K562 (cell line): ENCODE measurements around the gene SP2. TPM values are rescaled to one million over a fixed set of nuclear protein-coding genes. Genes with fewer than 3 reads are reported as not detected.

ENCODE experiments used
- ARID2 ChIP-seq: fragments of 450-650 bp; IDR thresholded peaks from 2 replicates; pipeline ENCODE4 v1.6.1; 2017; ENCODE audit warnings: antibody characterized with exemption, mild to moderate bottlenecking
- CBFA2T3 ChIP-seq: fragments of 450-650 bp; IDR thresholded peaks from 2 replicates; pipeline ENCODE4 v1.6.1; 2017
- CGGBP1 ChIP-seq: fragments of 250-450 bp; sonication (Bioruptor Pico); IDR thresholded peaks from 2 replicates; pipeline ENCODE4 v1.9.0; 2021; ENCODE audit warnings: mild to moderate bottlenecking
- CHCHD3 ChIP-seq: fragments of 250-450 bp; sonication (Bioruptor Pico); IDR thresholded peaks from 2 replicates; pipeline ENCODE4 v2.1.2; 2022; ENCODE audit warnings: mild to moderate bottlenecking
- CREB3 ChIP-seq: fragments of 450-650 bp; conservative IDR thresholded peaks from 2 replicates; pipeline ENCODE4 v1.6.1; 2016; ENCODE audit warnings: missing genetic modification characterization, low read depth, mild to moderate bottlenecking, missing compliant biosample characterization, moderate library complexity
- CREBBP ChIP-seq: IDR thresholded peaks from one replicate; pipeline ENCODE4 v1.6.1; 2012; ENCODE audit warnings: low read depth, mild to moderate bottlenecking, control low read depth, inconsistent platforms, low read length
- FOSL1 ChIP-seq: fragments of 200-800 bp; sonication (Bioruptor generic); conservative IDR thresholded peaks from 2 replicates; pipeline ENCODE4 v1.6.1; 2016; ENCODE audit warnings: missing genetic modification characterization, missing compliant biosample characterization
- HDAC3 ChIP-seq: fragments of 450-650 bp; IDR thresholded peaks from 2 replicates; pipeline ENCODE4 v1.6.1; 2018; ENCODE audit warnings: borderline replicate concordance, mild to moderate bottlenecking, moderate library complexity; ENCODE audit not compliant: partially characterized antibody
- KLF16 ChIP-seq: IDR thresholded peaks from 2 replicates; pipeline ENCODE4 v1.6.1; 2016; ENCODE audit warnings: antibody characterized with exemption
- MITF ChIP-seq: IDR thresholded peaks from 2 replicates; pipeline ENCODE4 v1.6.1; 2014; ENCODE audit warnings: antibody characterized with exemption
- NELFE ChIP-seq: IDR thresholded peaks from 2 replicates; pipeline ENCODE4 v1.6.1; 2011; ENCODE audit warnings: mild to moderate bottlenecking; ENCODE audit not compliant: insufficient read depth, insufficient read length
- NONO ChIP-seq, 2 experiments: fragments of 200-400 bp in 1 of 2; fragments of 450-650 bp in 1 of 2; formaldehyde crosslinking in 1 of 2; IDR thresholded peaks; 2 replicates each; pipeline ENCODE4 v1.6.1; 2017; ENCODE audit warnings: low read depth in 2 of 2, mild to moderate bottlenecking in 2 of 2, moderate library complexity in 2 of 2, low read length in 1 of 2
- SREBF2 ChIP-seq: sonication (generic); formaldehyde crosslinking; IDR thresholded peaks from 2 replicates; pipeline ENCODE4 v1.4.0; 2020; ENCODE audit warnings: mild to moderate bottlenecking, missing genetic modification reagents
- SRSF7 ChIP-seq: fragments of 200-400 bp; formaldehyde crosslinking; optimal IDR thresholded peaks from 2 replicates; pipeline ENCODE3; 2017; ENCODE audit warnings: mild to moderate bottlenecking, low read depth, low read length
- TGIF2 ChIP-seq: sonication (generic); formaldehyde crosslinking; IDR thresholded peaks from 2 replicates; pipeline ENCODE4 v1.8.1; 2022; ENCODE audit warnings: mild to moderate bottlenecking, missing genetic modification reagents, moderate library complexity
- ZBTB17 ChIP-seq: fragments of 450-650 bp; formaldehyde crosslinking; IDR thresholded peaks from 2 replicates; pipeline ENCODE4 v1.4.0; 2020; ENCODE audit warnings: mild to moderate bottlenecking
- ZBTB7A ChIP-seq: IDR thresholded peaks from 2 replicates; pipeline ENCODE4 v1.6.1; 2011; ENCODE audit warnings: low read depth, mild to moderate bottlenecking, low read length, moderate library complexity, borderline replicate concordance; ENCODE audit not compliant: control insufficient read depth
- ZC3H11A ChIP-seq: IDR thresholded peaks from 2 replicates; pipeline ENCODE4 v1.6.1; 2012; ENCODE audit warnings: low read depth, low read length, improper control_type of control experiment
- ZNF224 ChIP-seq: sonication (generic); formaldehyde crosslinking; IDR thresholded peaks from 2 replicates; pipeline ENCODE4 v1.8.0; 2022; ENCODE audit warnings: mild to moderate bottlenecking, missing genetic modification reagents
- ZNF583 ChIP-seq: fragments of 250-450 bp; sonication (Bioruptor Pico); IDR thresholded peaks from 2 replicates; pipeline ENCODE4 v1.4.0; 2020
- polyA plus RNA-seq, 8 experiments: library from polyadenylated mRNA; depleted of rRNA in 4 of 8; stranded (reverse) in 5 of 8; unstranded in 3 of 8; fragments of >200 nt; fragmentation: Nextera tagmentation in 2 of 8; fragmentation: Illumina TruSeq in 1 of 8; extraction: Ambion mirVana in 2 of 8; extraction: Trizol in 1 of 8; gene quantifications; 2 replicates each; pipeline versions ENCODE4 v1.2.1 to v1.2.3, GENCODE V29; 2011 to 2014; ENCODE audit warnings: inconsistent platforms in 1 of 8, missing spikeins in 1 of 8
- total RNA-seq, 7 experiments: library from RNA; depleted of rRNA in 6 of 7; stranded (reverse); fragments of >200 nt in 6 of 7; fragmentation: Illumina TruSeq in 2 of 7; extraction: Trizol in 2 of 7; gene quantifications; 2 replicates each; pipeline versions ENCODE4 v1.2.1 to v1.2.3, GENCODE V29; 2011 to 2021; ENCODE audit warnings: low replicate concordance in 1 of 7
- TF ChIP-seq, protein P1 (sequence below), 2 experiments: fragments of 450-650 bp; IDR thresholded peaks; 2 replicates each; pipeline ENCODE4 v1.6.1; 2018; ENCODE audit warnings: mild to moderate bottlenecking in 2 of 2, low read depth in 1 of 2; ENCODE audit not compliant: partially characterized antibody in 2 of 2
- TF ChIP-seq, protein P2 (sequence below), 2 experiments: fragments of 450-650 bp; conservative IDR thresholded peaks; 2 replicates each; pipeline ENCODE4 v1.6.1; 2017; ENCODE audit warnings: mild to moderate bottlenecking in 2 of 2, moderate library complexity in 2 of 2

SP2 gene
- total and polyA plus RNA-seq, 9 of the 15 experiments (the other 6 are each of a cell fraction or from before 2014, with no cell fraction given), result 0.77 to 22.3 (median 2.3) TPM

DNA sequence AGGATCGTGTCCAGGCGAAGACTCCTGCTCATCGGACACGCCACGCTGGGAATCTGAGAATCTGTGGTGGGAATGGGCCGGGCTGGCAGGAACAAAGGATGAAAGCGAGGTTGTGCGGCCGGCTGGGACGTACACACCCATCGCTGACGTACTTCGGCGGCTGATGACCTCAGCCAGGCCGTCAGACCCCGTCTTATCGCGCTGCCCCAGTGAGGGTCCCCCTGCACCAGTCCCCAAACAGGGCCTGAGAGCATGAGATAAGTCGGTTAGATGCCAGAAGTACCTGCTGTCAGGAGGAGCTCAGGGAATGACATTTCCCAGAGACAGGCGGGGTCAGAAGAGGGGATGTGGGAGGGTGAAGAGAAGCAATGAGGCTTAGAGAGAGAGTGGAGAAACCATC lies 29.1 kb upstream of the SP2 start (continued):
- TF ChIP-seq KLF16, result peak; percentile 98
- peak; percentile 92 for TF ChIP-seq FOSL1 (tag)
- no peak for TF ChIP-seq ZC3H11A
- TF ChIP-seq SRSF7, result no peak
- TF ChIP-seq, protein P1, sequence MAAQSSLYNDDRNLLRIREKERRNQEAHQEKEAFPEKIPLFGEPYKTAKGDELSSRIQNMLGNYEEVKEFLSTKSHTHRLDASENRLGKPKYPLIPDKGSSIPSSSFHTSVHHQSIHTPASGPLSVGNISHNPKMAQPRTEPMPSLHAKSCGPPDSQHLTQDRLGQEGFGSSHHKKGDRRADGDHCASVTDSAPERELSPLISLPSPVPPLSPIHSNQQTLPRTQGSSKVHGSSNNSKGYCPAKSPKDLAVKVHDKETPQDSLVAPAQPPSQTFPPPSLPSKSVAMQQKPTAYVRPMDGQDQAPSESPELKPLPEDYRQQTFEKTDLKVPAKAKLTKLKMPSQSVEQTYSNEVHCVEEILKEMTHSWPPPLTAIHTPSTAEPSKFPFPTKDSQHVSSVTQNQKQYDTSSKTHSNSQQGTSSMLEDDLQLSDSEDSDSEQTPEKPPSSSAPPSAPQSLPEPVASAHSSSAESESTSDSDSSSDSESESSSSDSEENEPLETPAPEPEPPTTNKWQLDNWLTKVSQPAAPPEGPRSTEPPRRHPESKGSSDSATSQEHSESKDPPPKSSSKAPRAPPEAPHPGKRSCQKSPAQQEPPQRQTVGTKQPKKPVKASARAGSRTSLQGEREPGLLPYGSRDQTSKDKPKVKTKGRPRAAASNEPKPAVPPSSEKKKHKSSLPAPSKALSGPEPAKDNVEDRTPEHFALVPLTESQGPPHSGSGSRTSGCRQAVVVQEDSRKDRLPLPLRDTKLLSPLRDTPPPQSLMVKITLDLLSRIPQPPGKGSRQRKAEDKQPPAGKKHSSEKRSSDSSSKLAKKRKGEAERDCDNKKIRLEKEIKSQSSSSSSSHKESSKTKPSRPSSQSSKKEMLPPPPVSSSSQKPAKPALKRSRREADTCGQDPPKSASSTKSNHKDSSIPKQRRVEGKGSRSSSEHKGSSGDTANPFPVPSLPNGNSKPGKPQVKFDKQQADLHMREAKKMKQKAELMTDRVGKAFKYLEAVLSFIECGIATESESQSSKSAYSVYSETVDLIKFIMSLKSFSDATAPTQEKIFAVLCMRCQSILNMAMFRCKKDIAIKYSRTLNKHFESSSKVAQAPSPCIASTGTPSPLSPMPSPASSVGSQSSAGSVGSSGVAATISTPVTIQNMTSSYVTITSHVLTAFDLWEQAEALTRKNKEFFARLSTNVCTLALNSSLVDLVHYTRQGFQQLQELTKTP (IDR thresholded peaks at IDR 0.05; ENCODE audit: low read depth in 1 of 2, partially characterized antibody in 2 of 2), result peak in 1 of 2 experiments; percentile 90
- peak in 1 of 2 experiments; percentile 96; a peak in 2 of 4 replicates for TF ChIP-seq NONO (IDR thresholded peaks at IDR 0.05; ENCODE audit: low read depth in 2 of 2, low read length in 1 of 2)
- no peak for TF ChIP-seq CHCHD3 (CRISPR knock-in tag)
- TF ChIP-seq ZNF224 (CRISPR knock-in tag), result no peak
- peak; percentile 62; the same call in 1 of the 2 replicates for TF ChIP-seq CGGBP1 (CRISPR knock-in tag)
- 0 out of 2 replicates have a peak, but pooled peaks have one; percentile 43 for TF ChIP-seq CREB3 (tag)
- TF ChIP-seq, protein P2, sequence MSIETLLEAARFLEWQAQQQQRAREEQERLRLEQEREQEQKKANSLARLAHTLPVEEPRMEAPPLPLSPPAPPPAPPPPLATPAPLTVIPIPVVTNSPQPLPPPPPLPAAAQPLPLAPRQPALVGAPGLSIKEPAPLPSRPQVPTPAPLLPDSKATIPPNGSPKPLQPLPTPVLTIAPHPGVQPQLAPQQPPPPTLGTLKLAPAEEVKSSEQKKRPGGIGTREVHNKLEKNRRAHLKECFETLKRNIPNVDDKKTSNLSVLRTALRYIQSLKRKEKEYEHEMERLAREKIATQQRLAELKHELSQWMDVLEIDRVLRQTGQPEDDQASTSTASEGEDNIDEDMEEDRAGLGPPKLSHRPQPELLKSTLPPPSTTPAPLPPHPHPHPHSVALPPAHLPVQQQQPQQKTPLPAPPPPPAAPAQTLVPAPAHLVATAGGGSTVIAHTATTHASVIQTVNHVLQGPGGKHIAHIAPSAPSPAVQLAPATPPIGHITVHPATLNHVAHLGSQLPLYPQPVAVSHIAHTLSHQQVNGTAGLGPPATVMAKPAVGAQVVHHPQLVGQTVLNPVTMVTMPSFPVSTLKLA (conservative IDR thresholded peaks at IDR 0.05), result peak; percentile 65 to 84
- TF ChIP-seq CBFA2T3, result peak; percentile 100
- TF ChIP-seq HDAC3, result peak; percentile 97
- no peak for TF ChIP-seq TGIF2 (CRISPR knock-in tag)
- no peak for TF ChIP-seq CREBBP
- no peak for TF ChIP-seq ARID2
- TF ChIP-seq ZBTB17, result peak; percentile 92
- peak; percentile 84 for TF ChIP-seq ZNF583 (CRISPR knock-in tag)
- peak; percentile 100 for TF ChIP-seq ZBTB7A
- TF ChIP-seq NELFE, result no peak
- TF ChIP-seq MITF, result peak; percentile 75
- no peak for TF ChIP-seq SREBF2 (CRISPR knock-in tag)
